Stimulated activated CD8-positive, alpha-beta memory T cell treated with anti-CD3 and anti-CD28 coated beads, Interleukin-15, amount 100 ng/mL, for 24 hours (primary cell): ENCODE measurements around the gene TRIM60.
"Not testable (repeated sequence)": the region's sequence is repeated elsewhere in the genome, so short reads cannot be mapped to it uniquely, and the experiment has no call there.

Source experiments
- DNase-seq: peaks from one replicate; pipeline ENCODE4 v3.0.0-alpha.2; 2020; ENCODE audit warnings: low read depth

Gene TRIM60

GRCh38 chr4:165031436-165032211, at the start of gene TRIM60:
TRIM60 (plus strand) TSS chr4:165031999; CDS start chr4:165040073, 8,074 bp downstream.
- no peak for DNase-seq

- DNase-seq: no peak
Observed at GRCh38 chr4:164989471-164989870, 42.3 kb upstream of the TRIM60 start.

- not testable (repeated sequence) for DNase-seq
Observed at GRCh38 chr4:164990786-164991185, 41.0 kb upstream of the TRIM60 start.

GRCh38 chr4:164996123-164996522, 35.7 kb upstream of the TRIM60 start:
- DNase-seq: not testable (repeated sequence)

- no peak for DNase-seq
Observed at GRCh38 chr4:164997324-164997723, 34.5 kb upstream of the TRIM60 start.

- DNase-seq: no peak
Observed at GRCh38 chr4:164997941-164998340, 33.9 kb upstream of the TRIM60 start.

GRCh38 chr4:164998526-164999080, 33.2 kb upstream of the TRIM60 start:
- DNase-seq: not testable (repeated sequence)

- DNase-seq: not testable (repeated sequence)
Observed at GRCh38 chr4:165001957-165002356, 29.8 kb upstream of the TRIM60 start.

GRCh38 chr4:165005352-165005925, 26.4 kb upstream of the TRIM60 start:
- no peak for DNase-seq

GRCh38 chr4:165006456-165006855, 25.3 kb upstream of the TRIM60 start:
- DNase-seq: no peak

- DNase-seq: no peak
Observed at GRCh38 chr4:165006886-165007285, 24.9 kb upstream of the TRIM60 start.

- no peak for DNase-seq
Observed at GRCh38 chr4:165009493-165010227, 22.1 kb upstream of the TRIM60 start.

GRCh38 chr4:165010487-165010886, 21.3 kb upstream of the TRIM60 start:
- no peak for DNase-seq

GRCh38 chr4:165010991-165011390, 20.8 kb upstream of the TRIM60 start:
- DNase-seq: no peak

GRCh38 chr4:165011403-165011802, 20.4 kb upstream of the TRIM60 start:
- DNase-seq: no peak

- no peak for DNase-seq
Observed at GRCh38 chr4:165013691-165014090, 18.1 kb upstream of the TRIM60 start.

GRCh38 chr4:165016971-165017370, 14.8 kb upstream of the TRIM60 start:
- no peak for DNase-seq

- not testable (repeated sequence) for DNase-seq
Observed at GRCh38 chr4:165019995-165020394, 11.8 kb upstream of the TRIM60 start.

GRCh38 chr4:165025782-165026181, 6.0 kb upstream of the TRIM60 start:
- not testable (repeated sequence) for DNase-seq

GRCh38 chr4:165027762-165028402, 3.9 kb upstream of the TRIM60 start:
- DNase-seq: no peak

GRCh38 chr4:165048170-165048569, 16.4 kb downstream of the TRIM60 start:
- no peak for DNase-seq

- no peak for DNase-seq
Observed at GRCh38 chr4:165052627-165053026, 20.8 kb downstream of the TRIM60 start.
